Stomach smooth muscle (tissue), 2 donors: ENCODE measurements around the gene HTR7.
A peak's percentile ranks its signal among the peaks of the same experiment; 100 is the strongest.
"Not testable (repeated sequence)": the region's sequence is repeated elsewhere in the genome, so short reads cannot be mapped to it uniquely, and the experiment has no call there.

ENCODE experiments used
- H3K27ac ChIP-seq: one replicate; pipeline ENCODE4 v1.7.0; 2013; ENCODE audit warnings: mild to moderate bottlenecking, low read length, inconsistent platforms
- H3K27me3 ChIP-seq, 2 donors: one replicate each; pipeline ENCODE4 v1.7.0; 2013; ENCODE audit warnings: low read length in 2 of 2; ENCODE audit not compliant: insufficient read depth in 2 of 2, control insufficient read depth in 1 of 2
- H3K36me3 ChIP-seq, 2 donors: one replicate each; pipeline ENCODE4 v1.7.0; 2013; ENCODE audit warnings: low read length in 2 of 2; ENCODE audit not compliant: control insufficient read depth in 2 of 2, insufficient read depth in 2 of 2
- H3K4me1 ChIP-seq: one replicate; pipeline ENCODE4 v1.7.0; 2013; ENCODE audit warnings: low read length; ENCODE audit not compliant: control insufficient read depth, insufficient read depth
- H3K4me3 ChIP-seq, 2 donors: one replicate each; pipeline ENCODE4 v1.7.0; 2013; ENCODE audit warnings: low read length in 2 of 2
- H3K9ac ChIP-seq, 2 donors: one replicate each; pipeline ENCODE4 v1.7.0; 2013; ENCODE audit warnings: low read length in 2 of 2, mild to moderate bottlenecking in 1 of 2
- H3K9me3 ChIP-seq, 2 donors: one replicate each; pipeline ENCODE4 v1.7.0; 2013; ENCODE audit warnings: low read length in 2 of 2; ENCODE audit not compliant: control insufficient read depth in 2 of 2
- donor health status: healthy.
- donor health status: Pancreatic carcinoma.

The HTR7 gene

GRCh38 chr10:90880059-90880719, 22.4 kb upstream of the HTR7 start:
- not testable (repeated sequence) for H3K4me1 ChIP-seq, H3K4me3 ChIP-seq, H3K27me3 ChIP-seq, H3K9me3 ChIP-seq, H3K9ac ChIP-seq, H3K27ac ChIP-seq
- H3K36me3 ChIP-seq = peaks cover 10 to 23% of the 10 kb centered on the region in 2 donors

- H3K9ac ChIP-seq = no peak overlapping the region
- peaks cover 10 to 23% of the 10 kb centered on the region in 2 donors for H3K36me3 ChIP-seq
- H3K27me3 ChIP-seq = no peaks in the 10 kb centered on the region
- H3K27ac ChIP-seq = no peak overlapping the region
- no peak overlapping the region for H3K4me3 ChIP-seq
- no peaks in the 10 kb centered on the region for H3K4me1 ChIP-seq
- H3K9me3 ChIP-seq = no peaks in the 10 kb centered on the region
Measured at GRCh38 chr10:90879062-90879461, 21.2 kb upstream of the HTR7 start.

- Histone ChIP-seq H3K4me3 (peak overlapping the region; percentile 96 to 98), H3K27me3 (no peaks in the 10 kb centered on the region), H3K9ac (peak overlapping the region; percentile 81 to 86), H3K27ac (no peak overlapping the region), H3K4me1 (peaks cover 8% of the 10 kb centered on the region), H3K36me3 (peaks cover 5 to 14% of the 10 kb centered on the region in 2 donors), H3K9me3 (no peaks in the 10 kb centered on the region)
Measured at GRCh38 chr10:90872648-90873020, 14.8 kb upstream of the HTR7 start.

- Histone ChIP-seq H3K27ac (peak within 1 kb of the TSS; percentile 18), H3K9me3 (no peaks in the 10 kb centered on the region), H3K4me3 (peak within 1 kb of the TSS; percentile 96 to 98), H3K27me3 (no peaks in the 10 kb centered on the region), H3K4me1 (peaks cover 8% of the 10 kb centered on the region), H3K36me3 (peaks cover 5 to 10% of the 10 kb centered on the region in 2 donors), H3K9ac (peak within 1 kb of the TSS; percentile 81 to 86)
Measured at GRCh38 chr10:90871766-90872647, 14.2 kb upstream of the HTR7 start, which contains the start of gene RPP30. TSS of gene RPP30 (plus strand) at chr10:90871974. CDS start at chr10:90871987, 13 bp downstream.

- H3K4me1 ChIP-seq = peaks cover 8% of the 10 kb centered on the region
- no peak overlapping the region for H3K27ac ChIP-seq
- no peaks in the 10 kb centered on the region for H3K27me3 ChIP-seq
- no peaks in the 10 kb centered on the region for H3K9me3 ChIP-seq
- H3K36me3 ChIP-seq = peaks cover 3 to 6% of the 10 kb centered on the region in 2 donors
- H3K4me3 ChIP-seq = peak overlapping the region; percentile 96 to 98
- peak overlapping the region; percentile 81 to 86 for H3K9ac ChIP-seq
Measured at GRCh38 chr10:90871279-90871765, 13.5 kb upstream of the HTR7 start.

- peaks cover 2% of the 10 kb centered on the region for H3K4me1 ChIP-seq
- no peak overlapping the region for H3K4me3 ChIP-seq
- H3K27me3 ChIP-seq = peaks cover 0 to 3% of the 10 kb centered on the region in 2 donors
- H3K27ac ChIP-seq = no peak overlapping the region
- no peaks in the 10 kb centered on the region for H3K36me3 ChIP-seq
- H3K9me3 ChIP-seq = no peaks in the 10 kb centered on the region
- no peak overlapping the region for H3K9ac ChIP-seq
Measured at GRCh38 chr10:90866050-90866598, 8.3 kb upstream of the HTR7 start.

GRCh38 chr10:90865401-90865800, 7.6 kb upstream of the HTR7 start:
- Histone ChIP-seq H3K4me3 (no peak overlapping the region), H3K36me3 (no peaks in the 10 kb centered on the region), H3K27me3 (peaks cover 0 to 3% of the 10 kb centered on the region in 2 donors), H3K4me1 (no peaks in the 10 kb centered on the region), H3K9ac (no peak overlapping the region), H3K27ac (no peak overlapping the region), H3K9me3 (no peaks in the 10 kb centered on the region)

- peaks cover 4% of the 10 kb centered on the region for H3K4me1 ChIP-seq
- H3K27me3 ChIP-seq = peaks cover 0 to 3% of the 10 kb centered on the region in 2 donors
- no peaks in the 10 kb centered on the region for H3K9me3 ChIP-seq
- H3K4me3 ChIP-seq = no peak overlapping the region
- H3K27ac ChIP-seq = no peak overlapping the region
- no peaks in the 10 kb centered on the region for H3K36me3 ChIP-seq
- H3K9ac ChIP-seq = no peak overlapping the region
Measured at GRCh38 chr10:90862908-90863514, 5.2 kb upstream of the HTR7 start.

- H3K9ac ChIP-seq = no peak overlapping the region
Measured at GRCh38 chr10:90860790-90861189, 3.0 kb upstream of the HTR7 start.

GRCh38 chr10:90859321-90859751, 1.5 kb upstream of the HTR7 start:
- no peak overlapping the region for H3K27ac ChIP-seq
- no peak overlapping the region for H3K9ac ChIP-seq
- H3K4me3 ChIP-seq = no peak overlapping the region
- peaks cover 12 to 20% of the 10 kb centered on the region in 2 donors for H3K27me3 ChIP-seq
- no peaks in the 10 kb centered on the region for H3K9me3 ChIP-seq
- H3K4me1 ChIP-seq = peaks cover 11% of the 10 kb centered on the region
- no peaks in the 10 kb centered on the region for H3K36me3 ChIP-seq

More at GRCh38 chr10:90860790-90861189, 3.0 kb upstream of the HTR7 start:
- Histone ChIP-seq H3K27me3 (peaks cover 5 to 12% of the 10 kb centered on the region in 2 donors), H3K36me3 (no peaks in the 10 kb centered on the region), H3K4me3 (no peak overlapping the region), H3K4me1 (peaks cover 11% of the 10 kb centered on the region), H3K27ac (no peak overlapping the region), H3K9me3 (no peaks in the 10 kb centered on the region)
